Activated naive CD4-positive, alpha-beta T cell treated with anti-CD3 and anti-CD28 coated beads, Interleukin-2, amount 50 U/mL, for 16 hours (primary cell): ENCODE measurements around the gene RFX5.

Experiments used
- DNase-seq: peaks from one replicate; pipeline ENCODE4 v3.0.0-alpha.2; 2020

Gene RFX5

DNA sequence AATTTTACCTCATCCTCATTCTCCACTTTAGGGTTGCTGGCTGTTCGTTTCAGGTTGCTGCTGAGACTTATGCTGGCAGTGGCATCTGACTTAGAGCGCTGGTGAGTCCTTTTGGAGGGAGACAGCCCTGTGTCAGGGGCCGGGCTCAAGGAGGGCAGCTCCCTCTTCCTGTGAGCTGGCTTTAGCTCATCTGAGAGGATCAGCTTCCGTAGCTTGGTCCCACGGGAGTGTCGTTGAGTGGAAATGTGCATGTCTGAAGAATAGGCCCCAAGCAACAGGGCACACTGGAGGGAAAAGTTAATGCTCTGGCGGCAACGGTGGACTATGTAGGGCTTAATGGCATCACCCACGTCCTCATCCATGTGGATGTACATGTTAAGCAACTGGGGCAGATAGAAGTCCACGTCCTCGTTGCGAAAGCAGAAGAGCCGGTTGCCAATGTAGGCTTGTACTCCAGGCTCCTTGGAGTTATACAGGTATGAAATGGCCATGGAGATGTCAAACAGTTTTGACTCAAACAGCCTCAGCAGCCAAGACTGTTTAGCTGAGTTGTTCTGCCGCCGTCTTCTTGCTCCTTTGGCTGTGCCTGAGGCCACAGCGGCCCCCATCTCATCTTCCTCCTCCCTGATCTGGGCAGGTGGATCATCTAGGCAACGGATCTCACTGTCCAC, 31.4 kb downstream of the RFX5 start:
- DNase-seq = no peak

DNA sequence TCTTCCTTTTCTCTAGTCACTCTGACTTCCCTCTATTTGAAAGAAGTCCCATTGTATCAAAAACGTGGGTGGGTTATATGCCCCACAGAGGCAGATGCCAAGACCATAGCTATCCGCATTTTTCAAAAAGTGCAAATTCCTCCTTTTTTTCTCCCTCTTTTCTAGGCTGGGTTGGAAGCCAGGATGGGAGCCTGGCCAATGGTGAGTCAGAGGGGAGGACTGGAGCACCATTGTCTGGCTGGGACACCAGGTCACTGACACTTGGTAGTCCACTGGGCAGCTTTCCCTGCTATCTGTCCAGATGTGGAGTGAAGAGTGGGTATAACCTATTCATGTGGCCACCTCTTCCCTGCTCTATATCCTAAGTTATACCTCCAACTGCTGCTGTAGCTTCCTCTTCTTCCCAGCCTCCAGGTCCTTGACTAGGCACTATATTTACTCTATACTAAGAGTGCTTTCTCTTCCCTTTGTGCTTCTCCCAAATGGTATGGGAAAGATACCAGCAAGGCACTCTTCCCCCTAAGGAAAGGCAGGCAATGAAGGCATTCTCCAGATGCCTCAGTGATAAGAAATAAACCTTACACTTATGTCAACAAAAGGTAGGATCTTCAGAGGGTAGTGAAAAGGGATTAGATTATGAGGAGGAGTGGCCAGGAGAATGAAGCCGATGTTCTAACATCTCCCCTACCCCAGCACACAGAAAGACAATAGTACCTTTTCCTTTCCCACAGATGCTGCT, 32.7 kb downstream of the RFX5 start:
- DNase-seq = no peak

GRCh38 chr1:151313501-151313900, 33.6 kb downstream of the RFX5 start:
- DNase-seq = no peak

GRCh38 chr1:151312826-151313225, 34.2 kb downstream of the RFX5 start:
- no peak for DNase-seq

DNA sequence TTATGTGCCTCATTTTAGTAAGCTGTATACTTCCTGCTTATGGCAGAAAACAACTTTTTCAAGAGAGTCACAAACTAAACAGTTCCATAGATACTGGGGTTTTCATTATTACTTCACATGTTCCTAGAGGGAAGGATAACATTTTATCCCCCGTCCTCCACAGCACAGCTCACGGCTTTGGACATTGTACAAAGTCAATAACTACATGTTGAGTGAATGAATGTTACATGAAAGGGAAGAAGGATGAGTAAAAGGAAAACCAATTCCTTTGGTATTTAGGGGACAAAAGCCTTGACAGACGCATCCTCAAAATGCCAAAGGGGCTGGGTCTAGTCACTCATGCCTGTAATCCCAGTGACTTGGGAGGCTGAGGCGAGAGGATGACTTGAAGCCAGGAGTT, 34.6 kb downstream of the RFX5 start:
- no peak for DNase-seq

DNA sequence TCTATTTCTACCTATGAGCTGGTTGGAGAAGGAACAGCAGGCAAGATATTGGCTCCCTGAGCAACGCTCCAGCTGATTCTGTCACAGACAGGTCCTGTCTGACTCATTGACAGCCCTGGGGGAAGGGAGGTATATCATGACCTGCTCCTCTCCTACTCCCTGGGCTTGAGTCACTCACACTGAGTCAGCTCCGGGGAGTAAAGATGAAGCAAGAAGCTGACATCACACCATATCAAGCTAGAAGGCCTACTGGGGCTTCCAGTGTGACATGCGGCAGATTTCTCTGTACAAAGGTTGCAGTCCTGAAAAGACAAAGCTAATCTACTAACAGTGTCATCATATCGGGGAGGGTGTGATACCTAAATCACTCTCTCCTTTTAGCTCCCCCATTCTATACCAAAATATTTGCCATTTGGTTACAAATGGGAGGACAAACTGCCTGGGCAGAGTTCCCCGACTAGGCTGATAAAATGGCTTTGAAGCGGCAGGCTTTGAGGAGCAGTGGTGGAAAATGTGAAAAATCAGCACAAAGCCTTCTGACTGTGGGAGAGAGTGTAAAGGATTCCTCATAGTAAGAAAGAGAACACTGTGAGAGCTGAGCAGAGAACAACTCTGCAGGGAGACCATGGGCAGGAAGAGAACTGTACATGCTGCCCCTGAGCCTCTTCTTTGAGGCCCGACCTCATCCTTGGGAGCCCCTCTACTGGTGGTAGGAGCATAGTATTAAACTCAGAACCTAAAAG, 35.3 kb downstream of the RFX5 start:
- peak; percentile 87 for DNase-seq

DNA sequence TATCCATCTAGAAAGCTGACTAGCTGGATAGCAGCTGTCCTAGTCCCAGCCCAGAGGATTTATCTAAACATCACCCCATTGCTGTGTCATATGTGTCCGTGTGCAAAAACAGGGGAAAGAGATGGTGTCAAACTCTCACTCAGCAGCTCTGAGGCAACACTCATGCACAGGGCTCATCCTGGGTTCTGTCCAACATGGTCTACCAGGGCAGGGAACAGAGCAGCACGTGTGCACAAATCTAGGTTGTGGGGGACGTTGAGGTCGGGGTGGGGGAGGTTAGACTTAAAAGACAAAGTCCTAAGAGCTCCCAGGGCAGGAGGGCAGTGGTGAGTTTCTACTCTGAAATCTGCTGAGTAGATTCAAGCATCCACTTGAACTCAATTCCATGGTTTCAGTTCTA, 36.0 kb downstream of the RFX5 start:
- no peak for DNase-seq

DNA sequence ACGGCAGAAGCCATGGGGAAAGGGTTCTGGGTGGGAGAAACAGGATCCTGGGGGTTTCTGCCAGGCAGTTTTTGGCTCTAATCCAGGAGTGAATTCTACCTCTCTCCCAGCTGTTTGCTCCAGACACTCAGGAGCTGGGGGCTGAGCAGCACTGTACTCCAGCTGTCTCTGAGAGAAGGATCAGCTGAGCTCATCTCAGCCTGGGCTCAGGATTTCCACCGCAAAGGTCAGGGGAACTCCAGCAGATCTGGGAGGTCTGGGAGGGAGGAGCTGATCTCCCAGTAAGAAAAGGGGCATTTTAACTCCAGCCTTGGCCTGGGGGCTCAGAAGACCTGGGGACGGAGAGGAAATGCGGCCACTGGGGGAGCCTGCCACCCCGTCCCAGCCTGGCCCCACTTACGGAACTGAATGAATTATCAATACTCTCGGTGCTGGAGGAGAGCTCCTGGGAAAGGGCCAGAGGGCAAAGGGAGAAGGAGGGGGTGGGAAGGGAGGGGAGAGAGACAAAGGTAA, 37.2 kb downstream of the RFX5 start:
- DNase-seq = no peak

- no peak for DNase-seq
Measured at GRCh38 chr1:151294742-151295462, 52.1 kb downstream of the RFX5 start.

DNA sequence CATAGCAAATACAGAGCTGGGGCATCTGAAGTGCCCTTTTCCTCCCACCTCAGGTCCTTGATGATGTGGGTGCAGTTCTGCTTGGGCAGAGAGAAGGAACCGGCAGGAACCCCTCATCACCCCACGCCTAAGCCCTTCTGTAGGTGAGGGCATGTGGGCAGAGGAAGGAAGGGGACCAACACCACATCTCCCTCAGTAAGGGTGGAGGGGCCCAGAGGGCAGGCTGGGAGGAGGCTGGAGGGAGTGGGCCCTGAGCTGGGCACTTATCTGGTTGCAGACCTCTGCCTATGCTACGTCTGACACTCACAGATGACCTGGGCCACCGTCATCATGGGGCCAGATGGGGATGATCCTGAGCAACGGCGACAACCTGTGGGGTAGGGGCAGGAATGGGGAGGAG, 54.0 kb downstream of the RFX5 start:
- no peak for DNase-seq

- DNase-seq = no peak
Measured at GRCh38 chr1:151292207-151293030, 54.6 kb downstream of the RFX5 start.

GRCh38 chr1:151290709-151291303, 56.2 kb downstream of the RFX5 start:
- DNase-seq = no peak
